Fibroblast of mammary gland (primary cell): ENCODE results near the gene GALK1.
"Not testable (repeated sequence)": the region's sequence is repeated elsewhere in the genome, so short reads cannot be mapped to it uniquely, and the experiment has no call there.

Experiments used
- DNase-seq: peaks from one replicate; pipeline ENCODE4 v3.0.0-alpha.2; 2010; ENCODE audit warnings: low read depth
- H3K4me3 ChIP-seq: 2 replicates; pipeline ENCODE4 v1.5.1; 2011; ENCODE audit warnings: low read depth, mild to moderate bottlenecking, low read length, moderate library complexity; ENCODE audit not compliant: control insufficient read depth
- TF ChIP-seq, protein P1 (sequence below): conservative IDR thresholded peaks from 2 replicates; pipeline ENCODE4 v1.5.1; 2011; ENCODE audit warnings: low read depth, low read length, inconsistent platforms; ENCODE audit not compliant: control insufficient read depth, insufficient read depth

GALK1 gene

DNA sequence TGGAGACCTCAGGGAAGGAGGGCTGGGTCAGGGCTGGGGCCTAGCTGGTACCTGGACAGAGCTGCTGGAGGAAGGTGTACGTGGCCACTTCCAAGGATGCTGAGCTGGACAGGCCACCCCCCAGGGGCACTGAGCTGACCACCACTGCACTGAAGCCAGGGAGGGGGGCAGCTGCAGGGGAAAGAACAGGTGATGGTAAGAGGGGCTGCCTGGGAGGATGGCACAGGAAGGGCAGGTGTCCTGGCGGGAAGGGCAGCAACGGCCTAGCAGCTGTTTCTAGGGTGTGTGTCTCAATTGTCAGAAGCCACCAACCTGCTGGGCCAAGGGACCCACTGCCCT lies 1.8 kb downstream of the GALK1 start:
- DNase-seq: no peak
- TF ChIP-seq, protein P1, sequence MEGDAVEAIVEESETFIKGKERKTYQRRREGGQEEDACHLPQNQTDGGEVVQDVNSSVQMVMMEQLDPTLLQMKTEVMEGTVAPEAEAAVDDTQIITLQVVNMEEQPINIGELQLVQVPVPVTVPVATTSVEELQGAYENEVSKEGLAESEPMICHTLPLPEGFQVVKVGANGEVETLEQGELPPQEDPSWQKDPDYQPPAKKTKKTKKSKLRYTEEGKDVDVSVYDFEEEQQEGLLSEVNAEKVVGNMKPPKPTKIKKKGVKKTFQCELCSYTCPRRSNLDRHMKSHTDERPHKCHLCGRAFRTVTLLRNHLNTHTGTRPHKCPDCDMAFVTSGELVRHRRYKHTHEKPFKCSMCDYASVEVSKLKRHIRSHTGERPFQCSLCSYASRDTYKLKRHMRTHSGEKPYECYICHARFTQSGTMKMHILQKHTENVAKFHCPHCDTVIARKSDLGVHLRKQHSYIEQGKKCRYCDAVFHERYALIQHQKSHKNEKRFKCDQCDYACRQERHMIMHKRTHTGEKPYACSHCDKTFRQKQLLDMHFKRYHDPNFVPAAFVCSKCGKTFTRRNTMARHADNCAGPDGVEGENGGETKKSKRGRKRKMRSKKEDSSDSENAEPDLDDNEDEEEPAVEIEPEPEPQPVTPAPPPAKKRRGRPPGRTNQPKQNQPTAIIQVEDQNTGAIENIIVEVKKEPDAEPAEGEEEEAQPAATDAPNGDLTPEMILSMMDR: no peak
- H3K4me3 ChIP-seq: no peak overlapping the region

DNA sequence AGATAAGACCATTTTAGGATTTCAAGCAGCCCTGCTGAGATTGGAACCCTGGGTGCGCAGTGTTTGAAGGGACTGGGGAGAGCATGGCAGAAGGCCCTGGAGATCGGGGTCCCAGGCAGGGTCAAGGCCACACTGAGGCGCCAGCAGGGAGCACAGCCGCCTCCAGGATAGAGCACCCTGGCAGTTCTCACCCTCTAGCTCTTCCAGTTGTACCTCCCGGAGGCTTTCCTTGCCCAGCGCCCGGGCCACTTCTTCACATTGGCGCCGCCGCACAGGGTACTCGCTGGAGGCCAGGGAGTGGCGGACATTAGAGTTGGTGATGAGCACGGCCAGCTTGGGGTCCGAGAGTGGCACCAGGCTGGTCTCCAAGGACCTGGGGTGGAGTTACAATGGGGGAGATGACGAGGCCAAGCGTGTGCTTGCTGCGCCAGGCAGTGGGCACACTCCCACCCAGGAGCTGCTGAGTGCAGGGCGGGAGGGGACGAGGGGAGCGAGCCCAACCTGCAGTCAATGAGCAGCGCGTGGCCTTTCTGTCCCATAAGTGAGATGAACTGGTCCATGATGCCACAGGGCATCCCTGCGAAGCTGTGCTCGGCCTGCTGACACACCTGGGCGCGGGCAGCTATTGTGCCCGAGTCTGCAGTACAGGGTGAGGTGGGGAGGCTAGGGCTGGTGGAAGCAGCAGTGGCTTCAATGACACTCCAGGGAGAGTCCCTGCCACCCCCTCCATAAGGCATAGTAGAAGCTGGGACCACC lies 2.3 kb downstream of the GALK1 start:
- DNase-seq: no peak
- TF ChIP-seq, protein P1: no peak

DNA sequence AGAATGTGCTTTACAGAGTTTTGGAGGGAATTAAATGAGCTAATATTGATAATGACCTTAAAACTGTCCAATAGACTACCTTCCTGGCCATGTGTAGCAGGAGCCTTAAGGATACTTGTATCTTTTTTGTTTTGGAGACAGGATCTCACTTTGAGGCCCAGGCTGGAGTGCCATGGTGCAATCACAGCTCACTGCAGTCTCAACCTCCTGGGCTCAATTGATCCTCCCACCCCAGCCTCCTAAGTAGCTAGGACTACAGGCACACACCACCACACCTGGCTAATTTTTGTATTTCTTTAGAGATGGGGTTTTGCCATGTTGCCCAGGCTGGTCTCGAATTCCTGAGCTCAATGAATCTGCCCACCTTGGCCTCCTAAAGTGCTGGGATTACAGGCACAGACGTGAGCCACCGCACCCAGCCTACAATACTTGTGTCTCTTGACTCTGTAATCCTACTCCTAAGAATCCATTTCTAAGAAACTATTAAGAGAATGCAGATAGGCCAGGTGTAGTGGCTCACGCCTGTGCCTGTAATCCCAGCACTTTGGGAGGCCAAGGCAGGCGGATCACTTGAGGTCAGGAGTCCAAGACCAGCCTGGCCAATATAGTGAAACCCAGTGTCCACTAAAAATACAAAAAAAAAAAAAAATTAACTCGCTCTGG lies 4.9 kb downstream of the GALK1 start:
- DNase-seq, H3K4me3 ChIP-seq: not testable (repeated sequence)

More for the DNA sequence above, 2.3 kb downstream of the GALK1 start:
- H3K4me3 ChIP-seq: no peak overlapping the region

DNA sequence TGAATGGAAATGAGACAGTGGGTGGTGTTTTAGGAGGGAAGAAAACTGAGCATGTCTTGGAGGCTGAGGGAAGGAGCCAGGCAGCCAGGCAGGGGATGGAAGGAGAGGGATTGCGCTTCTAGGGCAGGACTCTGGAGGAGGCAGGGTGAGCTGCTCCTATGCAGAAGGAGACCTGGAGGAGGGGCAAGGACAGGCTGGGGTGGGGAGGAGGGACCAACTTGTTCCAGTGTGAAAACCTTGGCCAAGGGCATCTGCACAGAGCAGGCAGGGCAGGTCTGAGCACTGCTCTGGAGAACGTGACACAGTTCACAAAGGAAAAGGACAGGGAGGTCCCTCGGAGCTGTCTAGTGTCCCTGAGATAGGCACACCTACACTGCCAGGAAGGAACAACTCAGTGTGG lies 5.5 kb downstream of the GALK1 start:
- TF ChIP-seq, protein P1: no peak
- H3K4me3 ChIP-seq: no peak overlapping the region
- no peak for DNase-seq

DNA sequence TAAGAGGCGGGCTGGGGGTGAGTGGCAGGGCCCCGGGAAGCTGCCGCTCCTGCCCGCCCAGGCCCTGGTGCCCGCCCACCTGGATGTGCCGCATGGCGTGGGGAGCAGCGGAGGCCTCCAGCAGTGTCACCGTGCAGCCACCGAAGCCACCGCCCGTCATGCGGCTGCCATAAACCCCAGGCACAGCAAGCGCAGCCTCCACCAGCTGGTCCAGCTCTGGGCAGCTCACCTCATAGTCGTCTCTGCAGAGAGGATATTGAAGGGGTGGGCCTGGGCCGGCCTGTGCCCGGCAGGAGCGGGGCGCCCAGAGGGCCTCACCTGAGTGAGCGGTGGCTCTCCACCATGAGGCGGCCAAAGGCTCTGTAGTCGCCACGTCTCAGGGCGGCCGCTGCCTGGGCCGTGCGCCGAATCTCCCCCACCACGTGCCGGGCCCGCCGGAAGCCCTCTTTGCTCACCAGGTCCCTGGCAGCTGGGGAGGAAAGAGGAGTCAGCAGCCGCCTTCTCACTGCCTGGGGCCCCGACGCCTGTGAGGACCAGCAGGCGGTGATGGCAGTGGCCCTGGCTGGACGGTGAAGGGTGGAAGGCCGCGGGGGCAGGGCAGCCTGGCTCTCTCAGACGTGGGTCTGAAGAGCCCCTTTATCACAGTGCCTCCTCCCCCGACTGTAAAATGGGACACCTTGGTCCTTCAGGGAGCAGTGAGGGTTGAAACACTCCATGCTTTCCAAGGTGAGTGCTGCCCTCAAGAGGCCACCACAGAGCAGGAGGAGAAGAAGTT lies 6.7 kb downstream of the GALK1 start:
- H3K4me3 ChIP-seq: no peak overlapping the region
- TF ChIP-seq, protein P1: peak; percentile 28

GRCh38 chr17:75757086-75757681 lies 7.8 kb downstream of the GALK1 start:
- DNase-seq: no peak
- H3K4me3 ChIP-seq: no peak overlapping the region
- TF ChIP-seq, protein P1: no peak

More for the DNA sequence above, 6.7 kb downstream of the GALK1 start:
- DNase-seq: no peak
